Neural cell (in vitro differentiated cells): ENCODE data around the gene PSMC6.

Experiments used
- EP300 ChIP-seq: fragments of 450-650 bp; conservative IDR thresholded peaks from 2 replicates; pipeline ENCODE4 v1.6.1; 2014; ENCODE audit warnings: antibody characterized with exemption, mild to moderate bottlenecking, moderate library complexity; ENCODE audit not compliant: poor library complexity, severe bottlenecking
- EZH2 ChIP-seq: fragments of 200-600, 300-800 bp; shearing (Covaris generic), sonication (generic); IDR thresholded peaks from 2 replicates; pipeline ENCODE4 v1.6.1; 2014; ENCODE audit warnings: antibody characterized with exemption, low read length, borderline replicate concordance, mild to moderate bottlenecking; ENCODE audit not compliant: insufficient read depth, poor library complexity, severe bottlenecking
- TF ChIP-seq, protein P1 (sequence below): fragments of 450-650 bp; IDR thresholded peaks from 2 replicates; pipeline ENCODE4 v1.5.1; 2014; ENCODE audit warnings: antibody characterized with exemption, mild to moderate bottlenecking, moderate library complexity; ENCODE audit not compliant: poor library complexity, severe bottlenecking
- TF ChIP-seq, protein P2 (sequence below): IDR thresholded peaks from 2 replicates; pipeline ENCODE4 v1.6.1; 2012; ENCODE audit warnings: borderline replicate concordance

DNA sequence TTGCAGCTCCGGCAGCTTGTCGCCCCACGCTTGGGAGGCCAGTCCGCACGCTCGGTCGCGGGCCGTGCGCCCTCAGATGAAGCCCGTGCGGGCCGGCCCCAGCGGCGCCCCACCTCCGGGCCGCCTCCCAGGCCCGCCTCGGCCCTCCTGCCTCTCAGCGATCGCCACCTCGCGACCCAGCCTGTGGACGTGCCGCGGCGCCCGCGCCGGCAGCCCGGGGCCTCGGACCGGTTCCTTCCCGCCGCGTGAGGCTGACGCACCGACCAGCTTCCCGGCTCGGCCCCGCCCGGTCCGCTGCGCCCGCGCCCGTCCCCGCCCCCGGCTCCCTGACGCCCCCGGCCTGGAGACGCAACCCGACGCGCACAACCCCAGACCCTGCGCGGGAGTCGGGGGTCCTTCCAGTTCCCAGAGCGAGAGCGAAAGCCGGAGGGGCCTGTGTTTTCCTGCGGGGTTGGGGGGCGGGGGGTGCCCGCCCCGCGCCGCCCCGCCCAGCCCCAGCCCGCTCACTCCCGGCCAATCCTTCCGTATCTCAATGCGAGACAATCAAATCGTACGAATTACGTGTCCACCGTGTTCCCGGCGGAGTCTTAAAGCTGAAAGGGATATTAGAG lies 11.4 kb upstream of the PSMC6 start, which contains the start of gene ERO1A:
- TF ChIP-seq, protein P1, sequence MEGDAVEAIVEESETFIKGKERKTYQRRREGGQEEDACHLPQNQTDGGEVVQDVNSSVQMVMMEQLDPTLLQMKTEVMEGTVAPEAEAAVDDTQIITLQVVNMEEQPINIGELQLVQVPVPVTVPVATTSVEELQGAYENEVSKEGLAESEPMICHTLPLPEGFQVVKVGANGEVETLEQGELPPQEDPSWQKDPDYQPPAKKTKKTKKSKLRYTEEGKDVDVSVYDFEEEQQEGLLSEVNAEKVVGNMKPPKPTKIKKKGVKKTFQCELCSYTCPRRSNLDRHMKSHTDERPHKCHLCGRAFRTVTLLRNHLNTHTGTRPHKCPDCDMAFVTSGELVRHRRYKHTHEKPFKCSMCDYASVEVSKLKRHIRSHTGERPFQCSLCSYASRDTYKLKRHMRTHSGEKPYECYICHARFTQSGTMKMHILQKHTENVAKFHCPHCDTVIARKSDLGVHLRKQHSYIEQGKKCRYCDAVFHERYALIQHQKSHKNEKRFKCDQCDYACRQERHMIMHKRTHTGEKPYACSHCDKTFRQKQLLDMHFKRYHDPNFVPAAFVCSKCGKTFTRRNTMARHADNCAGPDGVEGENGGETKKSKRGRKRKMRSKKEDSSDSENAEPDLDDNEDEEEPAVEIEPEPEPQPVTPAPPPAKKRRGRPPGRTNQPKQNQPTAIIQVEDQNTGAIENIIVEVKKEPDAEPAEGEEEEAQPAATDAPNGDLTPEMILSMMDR: no peak
- TF ChIP-seq EP300: no peak
- TF ChIP-seq, protein P2, sequence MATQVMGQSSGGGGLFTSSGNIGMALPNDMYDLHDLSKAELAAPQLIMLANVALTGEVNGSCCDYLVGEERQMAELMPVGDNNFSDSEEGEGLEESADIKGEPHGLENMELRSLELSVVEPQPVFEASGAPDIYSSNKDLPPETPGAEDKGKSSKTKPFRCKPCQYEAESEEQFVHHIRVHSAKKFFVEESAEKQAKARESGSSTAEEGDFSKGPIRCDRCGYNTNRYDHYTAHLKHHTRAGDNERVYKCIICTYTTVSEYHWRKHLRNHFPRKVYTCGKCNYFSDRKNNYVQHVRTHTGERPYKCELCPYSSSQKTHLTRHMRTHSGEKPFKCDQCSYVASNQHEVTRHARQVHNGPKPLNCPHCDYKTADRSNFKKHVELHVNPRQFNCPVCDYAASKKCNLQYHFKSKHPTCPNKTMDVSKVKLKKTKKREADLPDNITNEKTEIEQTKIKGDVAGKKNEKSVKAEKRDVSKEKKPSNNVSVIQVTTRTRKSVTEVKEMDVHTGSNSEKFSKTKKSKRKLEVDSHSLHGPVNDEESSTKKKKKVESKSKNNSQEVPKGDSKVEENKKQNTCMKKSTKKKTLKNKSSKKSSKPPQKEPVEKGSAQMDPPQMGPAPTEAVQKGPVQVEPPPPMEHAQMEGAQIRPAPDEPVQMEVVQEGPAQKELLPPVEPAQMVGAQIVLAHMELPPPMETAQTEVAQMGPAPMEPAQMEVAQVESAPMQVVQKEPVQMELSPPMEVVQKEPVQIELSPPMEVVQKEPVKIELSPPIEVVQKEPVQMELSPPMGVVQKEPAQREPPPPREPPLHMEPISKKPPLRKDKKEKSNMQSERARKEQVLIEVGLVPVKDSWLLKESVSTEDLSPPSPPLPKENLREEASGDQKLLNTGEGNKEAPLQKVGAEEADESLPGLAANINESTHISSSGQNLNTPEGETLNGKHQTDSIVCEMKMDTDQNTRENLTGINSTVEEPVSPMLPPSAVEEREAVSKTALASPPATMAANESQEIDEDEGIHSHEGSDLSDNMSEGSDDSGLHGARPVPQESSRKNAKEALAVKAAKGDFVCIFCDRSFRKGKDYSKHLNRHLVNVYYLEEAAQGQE: no peak
- TF ChIP-seq EZH2: no peak
